ENCODE data around the gene RUNX2.
"Not testable (repeated sequence)": the region's sequence is repeated elsewhere in the genome, so short reads cannot be mapped to it uniquely, and the experiment has no call there.

- TF ChIP-seq CTCF (IDR thresholded peaks at IDR 0.05; ENCODE audit: low read length); EZH2 (IDR thresholded peaks at IDR 0.05; ENCODE audit: borderline replicate concordance, low read length): not testable (repeated sequence)
Observed at GRCh38 chr6:45673167-45673566, 345.0 kb downstream of the RUNX2 start.

Measured in OCI-LY1 (cell line).